BLaER1 treated with 17β-estradiol and CSF1 and Interleukin-3, amounts not matched to agents 10 nM and 100 nM (cell line): ENCODE results near the gene PTN.

Experiments
- H3K27ac ChIP-seq, 11 experiments: shearing (Covaris generic); formaldehyde crosslinking; 2 replicates each; pipeline ENCODE4 v1.8.1; 2022
- H3K27me3 ChIP-seq, 11 experiments: shearing (Covaris generic); formaldehyde crosslinking; 2 replicates each; pipeline ENCODE4 v1.8.1; 2022
- H3K36me3 ChIP-seq, 11 experiments: shearing (Covaris generic); formaldehyde crosslinking; 2 replicates each; pipeline ENCODE4 v1.8.1; 2022
- H3K4me1 ChIP-seq, 10 experiments: shearing (Covaris generic); formaldehyde crosslinking; 2 replicates each; pipeline ENCODE4 v1.8.1; 2022
- H3K4me2 ChIP-seq, 11 experiments: shearing (Covaris generic); formaldehyde crosslinking; 2 replicates each; pipeline ENCODE4 v1.8.1; 2022
- H3K4me3 ChIP-seq, 10 experiments: shearing (Covaris generic); formaldehyde crosslinking; 2 replicates each; pipeline ENCODE4 v1.8.1; 2022
- H3K9ac ChIP-seq, 11 experiments: shearing (Covaris generic); formaldehyde crosslinking; 2 replicates each; pipeline ENCODE4 v1.8.1; 2022
- H3K9me3 ChIP-seq, 11 experiments: shearing (Covaris generic); formaldehyde crosslinking; replicated peaks in 1 of 11; 2 replicates each; pipeline ENCODE4 v1.8.1; 2022
- H4K20me1 ChIP-seq, 11 experiments: shearing (Covaris generic); formaldehyde crosslinking; 2 replicates each; pipeline ENCODE4 v1.8.1; 2022
- Cebpa-rat ChIP-seq, 11 experiments: shearing (Covaris generic); IDR thresholded peaks; 2 replicates each; pipeline ENCODE4 v1.8.1; 2022

The PTN gene

GRCh38 chr7:137354961-137355360, 11.4 kb upstream of the PTN start:
- no peak overlapping the region for H3K4me2 ChIP-seq
- H3K27ac ChIP-seq: no peak overlapping the region
- no peaks in the 10 kb centered on the region for H4K20me1 ChIP-seq
- no peaks in the 10 kb centered on the region for H3K4me1 ChIP-seq
- H3K9me3 ChIP-seq: peaks cover 19 to 36% (median 28%) of the 10 kb centered on the region in 11 experiments
- H3K9ac ChIP-seq: no peak overlapping the region
- H3K36me3 ChIP-seq: no peaks in the 10 kb centered on the region
- no peak for TF ChIP-seq Cebpa-rat (IDR thresholded peaks at IDR 0.05)
- H3K27me3 ChIP-seq: no peaks in the 10 kb centered on the region
- no peak overlapping the region for H3K4me3 ChIP-seq

GRCh38 chr7:137354396-137354795, 10.9 kb upstream of the PTN start:
- H3K36me3 ChIP-seq: no peaks in the 10 kb centered on the region
- no peaks in the 10 kb centered on the region for H3K27me3 ChIP-seq
- peaks cover 13 to 30% (median 22%) of the 10 kb centered on the region in 11 experiments for H3K9me3 ChIP-seq
- H4K20me1 ChIP-seq: no peaks in the 10 kb centered on the region
- H3K27ac ChIP-seq: no peak overlapping the region
- no peaks in the 10 kb centered on the region for H3K4me1 ChIP-seq
- no peak for TF ChIP-seq Cebpa-rat (IDR thresholded peaks at IDR 0.05)
- H3K4me2 ChIP-seq: no peak overlapping the region
- H3K4me3 ChIP-seq: no peak overlapping the region
- H3K9ac ChIP-seq: no peak overlapping the region

GRCh38 chr7:137351941-137352340, 8.4 kb upstream of the PTN start:
- Histone ChIP-seq H3K4me2 (no peak overlapping the region), H3K9ac (no peak overlapping the region), H3K4me1 (no peaks in the 10 kb centered on the region), H3K36me3 (no peaks in the 10 kb centered on the region), H3K9me3 (peaks cover 0 to 10% (median 6%) of the 10 kb centered on the region in 11 experiments; a peak in 12 of 22 replicates), H3K27me3 (no peaks in the 10 kb centered on the region), H3K27ac (no peak overlapping the region), H4K20me1 (no peaks in the 10 kb centered on the region), H3K4me3 (no peak overlapping the region)
- TF ChIP-seq Cebpa-rat (IDR thresholded peaks at IDR 0.05): no peak

GRCh38 chr7:137345799-137346449, 2.4 kb upstream of the PTN start:
- H3K4me2 ChIP-seq: peak overlapping the region in 3 of 11 experiments; percentile 1 to 40 (median 19); a peak in 3 of 22 replicates

GRCh38 chr7:137342828-137343261, 688 bp downstream of the PTN start:
- TF ChIP-seq Cebpa-rat (IDR thresholded peaks at IDR 0.05): no peak
- no peak overlapping the region for H3K4me2 ChIP-seq
- no peaks in the 10 kb centered on the region for H3K27me3 ChIP-seq
- H3K4me3 ChIP-seq: no peak overlapping the region
- no peak overlapping the region for H3K9ac ChIP-seq
- H4K20me1 ChIP-seq: no peaks in the 10 kb centered on the region
- H3K36me3 ChIP-seq: no peaks in the 10 kb centered on the region
- H3K9me3 ChIP-seq: 0 out of 22 replicates have a peak, but pooled peaks cover 0 to 7% (median 0%) of the 10 kb centered on the region in 11 experiments
- no peak overlapping the region for H3K27ac ChIP-seq
- peaks cover 0 to 8% (median 0%) of the 10 kb centered on the region in 10 experiments; a peak in 2 of 20 replicates for H3K4me1 ChIP-seq

More at GRCh38 chr7:137345799-137346449, 2.4 kb upstream of the PTN start:
- H3K4me3 ChIP-seq: no peak overlapping the region
- no peak for TF ChIP-seq Cebpa-rat (IDR thresholded peaks at IDR 0.05)
- peaks cover 0 to 8% (median 0%) of the 10 kb centered on the region in 10 experiments; a peak in 2 of 20 replicates for H3K4me1 ChIP-seq
- H4K20me1 ChIP-seq: no peaks in the 10 kb centered on the region
- H3K9ac ChIP-seq: no peak overlapping the region
- 0 out of 22 replicates have a peak, but pooled peaks cover 0 to 7% (median 0%) of the 10 kb centered on the region in 11 experiments for H3K9me3 ChIP-seq
- no peaks in the 10 kb centered on the region for H3K27me3 ChIP-seq
- H3K27ac ChIP-seq: peak overlapping the region in 3 of 11 experiments; percentile 20 to 45 (median 27); a peak in 3 of 22 replicates
- no peaks in the 10 kb centered on the region for H3K36me3 ChIP-seq

- no peak for TF ChIP-seq Cebpa-rat (IDR thresholded peaks at IDR 0.05)
- Histone ChIP-seq H3K4me3 (no peak overlapping the region), H3K36me3 (no peaks in the 10 kb centered on the region), H4K20me1 (no peaks in the 10 kb centered on the region), H3K9ac (no peak overlapping the region), H3K4me1 (peaks cover 0 to 8% (median 0%) of the 10 kb centered on the region in 10 experiments; a peak in 2 of 20 replicates), H3K4me2 (no peak overlapping the region), H3K27me3 (no peaks in the 10 kb centered on the region), H3K9me3 (0 out of 22 replicates have a peak, but pooled peaks cover 0 to 7% (median 0%) of the 10 kb centered on the region in 11 experiments), H3K27ac (no peak overlapping the region)
Observed at GRCh38 chr7:137342265-137342664, 1.3 kb downstream of the PTN start.

- H4K20me1 ChIP-seq: no peaks in the 10 kb centered on the region
- H3K36me3 ChIP-seq: no peaks in the 10 kb centered on the region
- H3K4me2 ChIP-seq: no peak overlapping the region
- no peak overlapping the region for H3K27ac ChIP-seq
- H3K9ac ChIP-seq: no peak overlapping the region
- no peaks in the 10 kb centered on the region for H3K9me3 ChIP-seq
- TF ChIP-seq Cebpa-rat (IDR thresholded peaks at IDR 0.05): no peak
- H3K27me3 ChIP-seq: no peaks in the 10 kb centered on the region
- no peak overlapping the region for H3K4me3 ChIP-seq
- no peaks in the 10 kb centered on the region for H3K4me1 ChIP-seq
Observed at GRCh38 chr7:137337902-137338301, 5.6 kb downstream of the PTN start.

GRCh38 chr7:137335814-137336213, 7.7 kb downstream of the PTN start:
- no peak overlapping the region for H3K4me2 ChIP-seq
- H3K36me3 ChIP-seq: no peaks in the 10 kb centered on the region
- TF ChIP-seq Cebpa-rat (IDR thresholded peaks at IDR 0.05): no peak
- no peaks in the 10 kb centered on the region for H3K9me3 ChIP-seq
- no peak overlapping the region for H3K9ac ChIP-seq
- H3K4me1 ChIP-seq: no peaks in the 10 kb centered on the region
- H3K27ac ChIP-seq: no peak overlapping the region
- H3K27me3 ChIP-seq: no peaks in the 10 kb centered on the region
- no peak overlapping the region for H3K4me3 ChIP-seq
- H4K20me1 ChIP-seq: no peaks in the 10 kb centered on the region

GRCh38 chr7:137331378-137331777, 12.2 kb downstream of the PTN start:
- Histone ChIP-seq H3K9me3 (no peaks in the 10 kb centered on the region), H3K4me2 (no peak overlapping the region), H3K27me3 (no peaks in the 10 kb centered on the region), H4K20me1 (no peaks in the 10 kb centered on the region), H3K4me3 (no peak overlapping the region), H3K4me1 (no peaks in the 10 kb centered on the region), H3K27ac (no peak overlapping the region), H3K36me3 (no peaks in the 10 kb centered on the region), H3K9ac (no peak overlapping the region)
- TF ChIP-seq Cebpa-rat (IDR thresholded peaks at IDR 0.05): no peak

GRCh38 chr7:137329411-137329810, 14.1 kb downstream of the PTN start:
- Histone ChIP-seq H3K9ac (no peak overlapping the region), H3K36me3 (no peaks in the 10 kb centered on the region), H3K27me3 (no peaks in the 10 kb centered on the region), H3K9me3 (no peaks in the 10 kb centered on the region), H3K27ac (no peak overlapping the region), H3K4me3 (no peak overlapping the region), H4K20me1 (no peaks in the 10 kb centered on the region), H3K4me2 (no peak overlapping the region), H3K4me1 (no peaks in the 10 kb centered on the region)
- TF ChIP-seq Cebpa-rat (IDR thresholded peaks at IDR 0.05): no peak
